Body of pancreas (tissue), 4 donors: ENCODE data around the gene DCTN2.

Experiments
- POLR2A ChIP-seq, 3 donors: fragments of 450-650 bp; IDR thresholded peaks; one replicate each; pipeline ENCODE4 v1.6.1; 2016; ENCODE audit warnings: antibody characterized with exemption in 3 of 3, mild to moderate bottlenecking in 2 of 3
- TF ChIP-seq, protein P1 (sequence below), 7 experiments: fragments of 450-650 bp in 4 of 7; fragments of 200-600 bp in 3 of 7; sonication (generic) in 3 of 7; IDR thresholded peaks; one replicate each; pipeline ENCODE4 v1.5.1; 2016 to 2019; ENCODE audit warnings: antibody characterized with exemption in 7 of 7

DNA sequence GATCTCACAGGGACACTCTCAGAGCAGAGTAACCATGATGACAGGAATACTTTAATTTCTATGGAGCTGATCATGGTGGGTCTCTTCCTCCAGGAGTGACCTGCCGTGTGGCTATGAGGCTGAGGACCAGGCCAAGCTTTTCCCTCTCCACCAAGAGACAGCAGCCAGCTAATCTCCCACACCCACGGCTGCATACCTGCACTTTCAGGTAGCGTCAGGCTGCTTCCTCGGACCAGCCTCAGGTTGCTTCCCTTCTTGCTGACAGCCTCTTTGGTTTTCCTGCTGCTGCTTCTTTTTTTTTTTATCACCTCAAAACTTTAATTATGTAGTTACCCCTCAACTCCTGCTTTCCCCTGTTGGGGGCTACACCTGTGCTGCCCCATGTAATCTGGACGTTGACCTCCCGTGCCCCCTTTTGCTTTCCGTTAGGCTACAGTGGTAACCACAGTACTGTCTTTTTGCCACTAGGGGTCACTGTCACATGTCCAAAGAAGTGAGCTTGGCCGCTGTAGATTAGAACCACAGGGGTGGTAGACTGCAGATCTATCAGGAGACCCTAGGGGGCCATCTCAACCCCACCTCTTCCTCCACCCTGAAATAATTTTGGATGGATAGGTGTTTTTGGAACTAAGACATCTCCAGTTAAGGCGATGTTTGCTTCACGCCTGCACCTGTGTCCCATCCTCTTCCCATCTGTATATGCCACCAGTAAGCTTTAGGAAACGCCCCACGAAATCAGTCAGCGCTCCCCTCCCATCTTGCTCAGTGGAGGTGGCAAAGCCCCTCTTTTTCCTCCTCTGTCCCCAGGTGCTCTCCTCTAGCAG lies 36.2 kb upstream of the DCTN2 start:
- TF ChIP-seq, protein P1, sequence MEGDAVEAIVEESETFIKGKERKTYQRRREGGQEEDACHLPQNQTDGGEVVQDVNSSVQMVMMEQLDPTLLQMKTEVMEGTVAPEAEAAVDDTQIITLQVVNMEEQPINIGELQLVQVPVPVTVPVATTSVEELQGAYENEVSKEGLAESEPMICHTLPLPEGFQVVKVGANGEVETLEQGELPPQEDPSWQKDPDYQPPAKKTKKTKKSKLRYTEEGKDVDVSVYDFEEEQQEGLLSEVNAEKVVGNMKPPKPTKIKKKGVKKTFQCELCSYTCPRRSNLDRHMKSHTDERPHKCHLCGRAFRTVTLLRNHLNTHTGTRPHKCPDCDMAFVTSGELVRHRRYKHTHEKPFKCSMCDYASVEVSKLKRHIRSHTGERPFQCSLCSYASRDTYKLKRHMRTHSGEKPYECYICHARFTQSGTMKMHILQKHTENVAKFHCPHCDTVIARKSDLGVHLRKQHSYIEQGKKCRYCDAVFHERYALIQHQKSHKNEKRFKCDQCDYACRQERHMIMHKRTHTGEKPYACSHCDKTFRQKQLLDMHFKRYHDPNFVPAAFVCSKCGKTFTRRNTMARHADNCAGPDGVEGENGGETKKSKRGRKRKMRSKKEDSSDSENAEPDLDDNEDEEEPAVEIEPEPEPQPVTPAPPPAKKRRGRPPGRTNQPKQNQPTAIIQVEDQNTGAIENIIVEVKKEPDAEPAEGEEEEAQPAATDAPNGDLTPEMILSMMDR (IDR thresholded peaks at IDR 0.05) = peak; percentile 89 to 97 (median 95)
- no peak for TF ChIP-seq POLR2A (IDR thresholded peaks at IDR 0.05)
